Raji (cell line): ENCODE results near the gene DDX51.

ENCODE experiments used
- POLR2A ChIP-seq: IDR thresholded peaks from 2 replicates; pipeline ENCODE4 v1.6.1; 2011; ENCODE audit warnings: low read depth, low read length, control low read depth; ENCODE audit not compliant: insufficient read depth

DDX51 gene

DNA sequence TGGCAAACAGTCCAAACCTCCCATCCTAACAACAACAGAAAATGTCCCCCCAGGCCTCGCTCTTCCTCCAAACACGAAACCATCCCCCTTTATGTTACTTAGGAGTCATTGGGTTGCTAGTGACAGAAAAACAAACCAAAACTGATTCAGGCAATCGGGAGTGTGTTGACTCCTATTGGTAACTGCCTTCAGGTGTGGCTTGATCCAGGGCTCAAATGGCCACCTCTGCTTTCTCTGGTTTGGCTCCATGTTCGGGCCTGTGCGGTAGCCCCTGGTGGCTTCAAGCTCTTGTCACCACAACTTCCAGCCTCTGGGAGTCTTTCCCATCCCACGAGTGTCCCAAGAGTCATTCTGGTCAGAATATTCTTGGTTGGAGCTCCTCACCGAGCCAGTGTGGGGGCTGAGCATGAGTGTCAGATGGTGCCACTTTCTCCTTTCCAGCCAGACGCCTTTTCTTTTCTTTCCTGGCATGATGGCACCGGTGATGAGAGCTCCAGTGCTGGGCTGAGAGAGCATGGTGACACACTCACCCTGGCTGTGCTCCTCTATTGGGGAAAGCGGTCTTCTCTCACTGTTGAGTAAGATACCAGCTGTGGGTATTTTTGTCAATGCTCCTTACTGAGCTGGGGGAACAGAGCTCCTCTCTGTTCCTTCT, 38.7 kb upstream of the DDX51 start:
- no peak for TF ChIP-seq POLR2A

DNA sequence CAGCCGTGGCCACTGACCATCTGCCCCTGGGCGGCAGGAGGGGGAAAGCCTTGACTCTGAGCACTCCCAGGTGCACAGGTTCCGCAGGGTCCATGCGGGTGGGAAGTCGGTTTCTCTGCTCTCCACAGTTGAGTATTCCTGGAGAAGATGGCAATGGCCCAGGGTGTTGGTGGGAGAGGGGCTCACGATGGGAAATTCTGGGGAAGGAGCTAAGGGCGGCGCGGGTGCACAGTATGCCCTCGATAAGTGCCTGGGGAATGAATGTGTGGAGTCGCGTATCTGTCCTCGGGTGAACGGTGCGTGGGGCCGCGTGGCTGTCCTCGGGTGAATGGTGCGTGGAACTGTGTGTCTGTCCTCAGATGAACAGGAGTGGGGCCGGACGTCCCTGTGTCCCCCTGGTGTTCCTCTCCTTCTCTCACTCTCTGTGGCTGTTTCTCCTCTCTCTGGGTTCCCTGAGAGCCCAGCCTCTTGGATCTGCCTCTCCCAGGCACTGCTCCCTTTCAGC, 38.1 kb upstream of the DDX51 start:
- no peak for TF ChIP-seq POLR2A

DNA sequence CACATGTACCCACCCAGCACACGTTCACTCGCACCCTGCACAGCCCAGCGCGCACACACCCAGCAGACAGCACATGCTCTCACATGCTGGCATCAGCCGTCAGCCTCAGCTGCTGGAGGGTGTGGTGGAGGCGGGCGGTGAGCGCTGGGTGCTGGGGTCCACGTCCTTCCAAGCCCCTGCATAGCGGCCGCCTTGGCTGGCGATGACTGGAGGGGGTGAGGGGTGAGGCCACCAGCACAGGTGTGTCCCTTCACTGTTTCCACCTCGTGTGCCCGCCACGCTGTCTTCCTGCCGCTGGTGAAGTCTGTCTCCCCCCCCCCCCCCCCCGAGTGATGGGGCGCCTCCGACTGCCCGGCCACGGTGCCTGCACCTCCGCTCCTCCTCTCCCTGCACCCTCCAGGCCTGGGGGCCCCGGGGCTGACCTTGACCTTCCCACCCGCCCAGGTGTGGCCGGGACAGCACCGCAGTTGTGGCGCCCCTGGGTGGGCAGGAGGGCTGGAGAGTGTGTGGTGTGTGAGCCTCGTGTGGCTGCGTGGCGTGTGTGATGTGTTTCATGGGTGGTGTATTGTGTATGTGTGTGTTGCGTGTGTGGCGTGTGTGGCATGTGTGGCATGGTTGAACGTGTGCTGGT, 37.6 kb upstream of the DDX51 start:
- TF ChIP-seq POLR2A: no peak

DNA sequence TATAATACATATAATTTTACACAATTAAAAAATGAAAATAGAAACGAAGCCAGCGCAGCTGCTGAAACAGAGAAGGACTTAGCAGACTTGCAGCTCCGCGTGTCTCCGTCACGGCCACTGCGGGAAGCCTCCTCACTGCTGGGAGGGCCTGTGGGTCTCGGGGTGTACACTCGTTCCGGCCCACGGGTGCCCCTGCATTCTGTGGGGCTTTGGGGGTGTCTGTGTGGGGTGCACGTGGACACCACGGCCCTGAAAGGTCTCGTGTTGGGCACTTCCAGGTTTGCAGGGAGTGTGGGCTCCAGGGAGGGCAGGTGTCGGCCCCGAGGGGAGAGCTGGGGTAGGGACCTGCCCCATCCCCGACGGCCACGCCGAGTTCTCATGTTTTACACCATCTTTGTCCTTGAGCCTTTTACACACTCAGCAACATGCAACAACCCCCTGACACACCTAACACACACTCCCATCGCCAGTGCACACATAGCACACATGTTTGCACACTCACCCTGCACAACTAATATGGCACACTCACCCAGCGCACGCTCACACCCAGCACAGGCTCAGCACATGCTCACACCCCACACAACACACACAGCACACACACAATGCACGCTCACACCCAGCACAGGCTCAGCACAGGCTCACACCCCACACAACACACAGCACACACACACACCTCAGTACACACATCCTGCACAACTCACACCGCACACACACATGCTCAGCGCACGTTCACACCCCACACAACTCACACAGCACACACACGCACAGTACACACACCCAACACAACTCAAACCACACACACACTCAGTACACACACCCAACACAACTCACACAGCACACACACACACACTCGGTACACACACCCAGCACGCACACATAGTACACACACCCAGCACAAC, 36.8 kb upstream of the DDX51 start:
- TF ChIP-seq POLR2A: no peak

DNA sequence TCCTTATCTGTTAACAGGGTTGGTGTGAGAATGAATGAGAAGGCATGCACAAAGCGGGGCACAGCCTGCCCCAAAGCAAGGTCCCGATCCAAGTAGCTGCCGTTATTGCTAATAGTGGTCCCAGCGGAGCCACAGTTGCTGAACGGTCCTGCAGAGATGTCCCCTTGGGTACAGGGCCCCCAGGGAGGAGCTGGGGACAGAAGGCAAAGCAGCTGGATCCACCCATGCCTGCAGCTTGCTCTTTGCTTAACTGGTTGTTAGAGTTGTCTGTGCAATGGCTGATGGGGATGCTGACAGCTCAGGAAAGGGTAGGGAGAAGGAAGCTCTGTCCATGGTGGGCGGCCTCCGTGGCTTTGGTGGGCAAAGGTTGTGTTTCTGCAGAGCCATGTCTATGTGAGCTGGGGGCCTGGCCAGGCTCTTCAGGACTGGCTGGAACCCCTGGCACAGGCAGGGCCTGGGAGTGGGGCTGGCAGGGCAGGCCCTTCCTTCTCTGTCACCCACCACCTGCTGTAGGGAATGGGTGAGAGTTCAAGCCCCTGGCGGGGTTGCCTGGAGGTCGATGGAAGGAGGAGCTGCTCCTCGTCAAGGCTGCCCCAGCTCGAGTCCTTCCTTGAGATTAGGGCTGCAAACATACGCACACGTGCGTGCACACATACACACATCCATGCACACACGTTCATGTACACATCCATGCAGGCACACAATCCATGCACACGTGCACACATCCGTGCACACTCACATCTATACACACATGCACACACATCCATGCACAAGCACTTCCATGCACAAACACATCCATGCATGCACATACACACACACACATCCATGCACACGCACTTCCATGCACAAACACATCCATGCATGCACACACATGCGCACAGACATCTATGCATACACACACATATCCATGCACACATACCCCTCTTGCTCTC, 35.6 kb upstream of the DDX51 start:
- no peak for TF ChIP-seq POLR2A

DNA sequence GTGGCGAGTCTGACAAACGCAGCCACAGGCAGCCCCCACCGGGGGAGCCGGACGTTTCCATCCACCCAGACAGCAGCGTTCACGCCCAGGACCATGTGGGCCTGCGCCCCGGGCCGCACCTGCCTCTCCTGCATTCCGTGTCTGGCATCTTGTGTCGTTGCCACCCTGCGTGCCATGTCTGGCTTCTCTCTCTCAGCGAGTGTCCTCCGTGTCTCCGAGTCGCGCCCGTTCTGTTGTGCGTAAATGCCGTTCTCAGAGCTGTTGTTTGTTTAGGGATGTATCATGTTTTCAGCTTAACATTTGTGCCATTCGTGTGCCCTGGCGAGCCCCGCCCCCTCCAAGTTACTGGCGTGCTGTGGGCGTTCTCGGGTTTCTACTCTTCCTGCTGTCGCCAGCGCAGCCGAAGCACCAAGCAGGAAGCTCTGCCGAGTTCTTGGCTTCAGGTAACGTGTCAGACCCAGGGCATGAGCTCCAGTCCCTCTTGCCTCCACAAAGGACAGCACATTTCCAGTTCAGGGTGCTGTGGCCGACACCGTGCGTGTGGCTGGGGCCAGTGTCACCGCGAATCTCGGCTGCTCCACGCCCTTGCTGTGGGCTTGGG, 34.8 kb upstream of the DDX51 start:
- no peak for TF ChIP-seq POLR2A

DNA sequence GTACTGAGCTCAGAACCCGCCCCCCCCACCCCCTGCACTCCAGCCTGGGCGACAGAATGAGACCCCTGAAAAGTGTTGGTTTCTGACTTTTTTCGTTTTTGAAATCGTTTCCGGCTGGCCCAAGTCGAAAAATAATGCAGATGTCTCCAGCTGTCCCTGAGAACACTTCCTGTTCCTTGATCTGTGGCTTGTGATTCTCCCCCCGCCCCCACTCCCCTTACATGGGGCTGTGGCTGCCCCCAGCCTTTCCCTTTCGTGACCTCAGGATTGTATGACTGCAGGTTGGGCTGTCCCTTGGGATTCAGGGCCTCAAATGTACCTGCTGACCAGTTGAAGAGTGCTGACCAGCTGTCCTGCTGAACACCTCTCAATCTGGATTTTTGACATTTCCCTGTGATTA, 34.2 kb upstream of the DDX51 start:
- no peak for TF ChIP-seq POLR2A

DNA sequence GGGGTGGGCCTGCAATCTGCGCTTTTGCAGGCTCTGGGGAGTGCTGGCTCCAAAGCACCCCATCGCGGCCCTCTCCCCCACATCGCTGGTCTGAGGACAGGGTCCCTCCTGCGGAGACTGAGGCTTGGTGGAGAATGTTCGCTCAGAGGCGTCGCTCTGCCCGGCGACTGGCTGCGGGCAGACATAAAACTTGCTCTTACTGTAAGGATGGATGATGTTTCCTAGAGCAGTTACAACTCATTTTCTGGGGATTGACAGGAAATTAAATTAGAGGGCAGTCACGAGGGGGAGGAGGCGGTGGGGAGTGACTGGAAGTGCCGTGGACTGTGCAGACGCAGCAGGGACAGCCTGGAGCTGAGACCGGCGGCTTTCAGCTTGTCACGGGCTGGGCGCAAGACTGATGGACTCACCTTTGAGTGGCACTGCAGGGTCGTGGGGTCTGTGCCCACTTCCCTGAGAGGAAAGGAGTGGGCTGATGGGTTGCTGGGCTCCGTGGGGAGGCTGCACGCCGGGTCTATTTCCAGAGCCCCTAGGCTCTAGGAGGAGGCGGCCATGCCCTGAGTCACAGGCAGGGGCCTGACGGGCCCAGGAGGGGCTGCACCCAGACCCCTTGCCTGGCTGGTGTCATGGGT, 32.9 kb upstream of the DDX51 start:
- no peak for TF ChIP-seq POLR2A

DNA sequence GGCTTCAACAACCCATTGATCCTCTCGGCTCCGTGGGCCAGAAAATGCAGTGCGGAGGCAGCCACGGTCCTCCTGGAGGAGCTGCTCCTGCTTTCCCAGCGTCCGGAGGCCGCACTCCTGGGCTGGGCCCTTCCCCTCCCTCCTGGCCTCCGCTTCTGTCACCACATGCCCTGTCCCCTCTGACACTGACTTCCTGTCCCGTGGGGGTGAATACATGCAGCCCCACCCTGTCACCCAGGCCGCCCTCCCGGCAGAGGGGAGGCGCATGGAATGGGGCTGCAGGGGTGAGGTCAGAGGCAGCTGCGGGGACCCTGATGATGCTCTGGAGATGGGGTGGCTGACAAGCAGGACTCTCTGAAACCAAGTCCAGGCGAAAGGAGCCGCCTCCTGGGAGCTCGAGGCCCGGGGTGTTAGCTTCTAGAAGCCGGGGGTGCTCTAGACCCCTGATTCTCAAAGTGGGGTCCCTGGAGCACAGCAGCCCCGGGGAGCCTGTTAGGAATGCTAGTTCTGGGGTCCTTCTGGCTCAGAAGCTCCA, 32.3 kb upstream of the DDX51 start:
- no peak for TF ChIP-seq POLR2A

DNA sequence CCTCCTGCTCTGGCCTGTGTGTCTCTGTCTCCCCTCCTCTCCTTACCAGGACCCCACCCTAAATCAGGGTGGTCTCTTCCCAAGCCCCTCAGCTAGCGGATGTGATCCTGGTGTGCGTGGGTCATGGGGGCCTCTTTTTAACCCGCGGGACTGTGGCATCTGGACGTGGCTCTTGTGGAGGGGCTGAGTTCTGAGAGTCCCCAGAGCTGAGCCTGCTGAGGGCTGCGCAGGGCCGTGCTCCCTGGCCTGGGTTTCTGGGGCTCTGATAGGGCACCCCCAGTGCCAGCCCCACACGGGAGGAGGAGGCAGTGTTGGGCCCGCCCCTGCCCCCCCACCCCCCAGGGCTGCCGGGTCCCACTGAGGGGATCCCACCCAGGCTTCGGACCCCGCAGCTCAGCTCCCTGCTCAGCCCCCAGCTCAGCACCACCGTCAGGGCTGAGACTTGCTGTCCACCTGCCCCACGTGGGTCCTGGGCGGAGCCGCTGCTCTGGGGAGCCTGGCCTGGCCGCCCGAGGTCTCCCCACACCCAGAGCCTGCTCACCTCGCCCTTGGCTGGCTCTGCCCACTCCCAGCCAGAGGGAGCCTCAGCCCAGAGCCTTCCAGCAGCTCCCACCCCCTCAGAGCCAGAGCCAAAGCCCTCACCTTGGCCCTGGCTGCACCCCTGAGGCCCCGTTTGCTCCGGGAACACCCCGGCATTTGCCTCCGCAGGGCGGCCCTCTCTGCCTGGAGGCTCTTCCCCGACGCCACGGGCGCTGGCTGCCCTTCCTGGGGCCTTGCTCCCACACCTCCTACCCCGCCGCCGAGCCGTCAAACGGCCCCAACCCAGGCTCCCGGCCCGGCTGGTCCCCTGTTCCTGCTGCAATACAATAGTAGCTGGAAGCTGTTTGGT, 31.6 kb upstream of the DDX51 start:
- no peak for TF ChIP-seq POLR2A

DNA sequence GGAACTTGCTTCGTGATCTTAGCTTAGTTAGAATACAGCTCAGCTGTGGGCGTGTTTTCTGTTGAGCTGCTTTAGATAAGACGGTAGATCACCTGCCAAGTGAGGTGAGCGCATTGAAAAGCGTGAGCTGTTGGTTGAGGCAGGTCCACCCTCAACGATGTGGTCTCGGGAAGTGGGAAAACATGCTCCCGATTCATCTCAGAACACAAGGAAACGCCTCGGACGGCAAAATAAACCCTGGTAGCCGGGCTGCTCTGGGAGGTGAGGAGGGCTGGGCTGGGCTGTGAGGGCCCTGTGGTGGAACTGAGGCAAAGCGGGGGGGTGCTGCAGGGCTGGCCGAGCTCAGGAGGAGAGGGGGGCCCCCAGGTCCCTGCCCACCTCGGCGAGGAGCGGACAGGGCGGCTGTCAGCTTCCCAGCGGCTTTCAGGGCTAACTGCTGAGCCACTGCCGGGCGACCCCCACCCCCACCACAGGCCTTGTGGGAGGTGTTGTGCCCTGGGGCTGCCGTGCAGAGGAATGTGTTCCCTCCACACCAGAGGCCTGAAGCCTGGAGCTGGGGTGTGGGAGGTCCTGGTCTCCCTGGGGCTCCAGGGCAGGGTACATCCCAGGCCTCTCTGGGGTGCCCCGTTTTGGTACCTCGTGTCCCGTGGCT, 30.8 kb upstream of the DDX51 start:
- no peak for TF ChIP-seq POLR2A
